Effector CD4-positive, alpha-beta T cell (primary cell): ENCODE data around the gene SDF2.
"Not testable (repeated sequence)": the region's sequence is repeated elsewhere in the genome, so short reads cannot be mapped to it uniquely, and the experiment has no call there.

Experiments used
- DNase-seq: peaks from one replicate; pipeline ENCODE4 v3.0.0-alpha.2; 2020

SDF2 gene

DNA sequence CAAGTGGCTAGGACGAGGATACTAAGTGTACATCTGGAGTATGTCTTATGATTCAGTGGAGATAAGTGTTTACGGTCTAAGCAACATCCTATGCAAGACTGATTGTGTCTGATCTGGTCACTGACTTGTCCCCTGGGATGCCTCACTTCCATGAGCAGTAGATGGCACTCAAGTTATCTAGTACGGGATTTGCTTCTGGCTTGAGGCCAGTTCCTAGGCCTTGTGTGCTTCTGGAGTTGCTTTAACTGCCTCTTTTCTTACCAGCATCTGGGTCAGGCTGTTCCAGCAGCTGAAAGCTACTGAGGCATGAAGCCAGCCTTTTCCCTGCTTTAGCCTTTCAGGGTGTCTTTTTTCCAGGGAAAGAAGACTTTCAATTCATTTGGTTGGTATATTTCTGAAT is 23.3 kb upstream of the SDF2 start:
- no peak for DNase-seq

DNA sequence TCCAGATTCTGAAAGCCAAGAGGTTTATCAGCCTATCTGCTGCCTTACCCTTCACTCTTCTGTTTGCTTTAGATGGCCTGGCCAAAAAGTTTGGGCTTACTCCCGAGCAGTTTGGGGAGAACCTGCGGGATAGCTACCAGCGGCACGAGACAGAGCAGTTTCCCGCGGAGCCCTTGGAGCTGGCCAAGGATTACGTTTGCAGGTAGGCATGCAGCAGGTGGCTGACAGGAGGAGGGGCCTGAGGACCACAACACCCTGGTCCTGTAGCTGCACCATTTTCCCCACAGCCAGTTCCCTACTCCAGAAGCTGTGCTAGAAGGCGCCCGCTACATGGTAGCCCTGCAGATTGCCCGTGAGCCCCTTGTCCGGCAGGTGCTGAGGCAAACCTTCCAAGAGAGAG is 20.9 kb upstream of the SDF2 start:
- DNase-seq = no peak

DNA sequence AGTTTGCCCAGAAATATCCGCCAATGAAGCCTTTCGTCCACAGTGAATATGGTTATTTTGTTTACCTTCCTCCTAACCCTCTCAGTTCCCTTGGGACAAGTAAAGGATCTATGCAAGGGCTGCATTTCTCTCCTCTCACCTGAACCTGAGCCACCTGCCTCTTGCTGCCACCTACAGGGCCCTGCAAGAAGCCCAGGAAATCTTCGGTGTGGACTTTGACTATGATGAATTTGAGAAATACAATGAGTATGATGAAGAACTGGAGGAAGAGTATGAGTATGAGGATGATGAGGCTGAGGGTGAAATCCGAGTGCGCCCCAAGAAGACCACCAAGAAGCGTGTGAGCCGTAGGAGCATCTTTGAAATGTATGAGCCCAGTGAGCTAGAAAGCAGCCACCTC is 14.3 kb upstream of the SDF2 start:
- no peak for DNase-seq

DNA sequence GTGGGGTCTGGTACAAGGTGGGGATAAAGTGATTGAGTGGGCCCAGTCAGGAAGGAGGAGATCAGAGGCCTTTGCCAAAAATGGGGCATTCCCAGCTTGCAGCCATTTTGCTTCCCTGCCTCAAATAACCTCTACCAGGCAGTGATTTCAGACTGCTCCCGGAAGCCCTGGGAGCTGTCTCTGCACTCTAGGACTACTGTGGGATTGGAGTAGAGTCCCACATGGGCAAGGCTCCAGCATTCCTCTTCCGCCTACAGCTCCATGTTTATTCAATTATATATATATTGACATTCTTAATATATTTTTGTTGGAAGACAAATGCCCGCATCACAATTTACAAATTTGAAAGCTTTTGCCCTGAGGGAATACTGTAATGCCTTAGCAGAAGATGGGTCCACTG is 13.8 kb upstream of the SDF2 start:
- no peak for DNase-seq

DNA sequence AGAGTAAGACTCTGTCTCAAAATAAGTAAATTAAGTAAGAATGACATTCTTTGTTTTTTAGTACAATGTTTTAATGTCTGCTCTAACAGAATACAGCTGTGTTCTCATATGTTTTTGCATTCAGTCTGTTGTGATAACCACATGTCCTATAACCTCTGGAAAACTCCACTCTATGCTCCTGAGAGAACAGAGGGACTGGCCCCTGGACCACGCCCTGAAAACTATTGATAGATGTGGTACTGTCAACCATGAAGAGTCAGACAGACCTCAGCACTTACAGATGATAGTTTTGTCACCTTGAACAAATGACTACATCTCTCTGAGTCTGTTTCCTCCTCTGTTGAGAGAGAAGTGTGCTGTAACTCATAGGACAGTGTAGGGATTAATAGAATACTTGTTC is 8.2 kb upstream of the SDF2 start:
- DNase-seq = no peak

DNA sequence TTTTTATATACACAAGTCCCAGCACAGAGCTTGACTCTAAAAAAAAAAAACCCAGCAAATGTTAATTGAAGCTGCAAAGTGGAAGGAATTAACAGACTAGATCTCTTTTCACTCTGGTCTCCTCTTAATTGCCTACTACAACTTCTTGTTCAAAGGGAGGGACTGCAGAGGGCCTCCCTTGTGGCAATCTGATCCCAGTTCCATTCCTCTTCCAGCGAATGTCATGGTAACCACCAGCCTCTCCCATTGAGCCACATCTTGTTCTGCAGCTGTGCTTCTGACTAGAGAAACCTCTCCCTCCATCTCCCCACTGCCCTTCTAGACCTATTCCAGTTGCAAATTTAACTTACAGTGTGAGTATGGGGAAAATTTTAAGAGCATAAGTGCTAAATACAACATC is 6.2 kb upstream of the SDF2 start:
- DNase-seq = no peak

DNA sequence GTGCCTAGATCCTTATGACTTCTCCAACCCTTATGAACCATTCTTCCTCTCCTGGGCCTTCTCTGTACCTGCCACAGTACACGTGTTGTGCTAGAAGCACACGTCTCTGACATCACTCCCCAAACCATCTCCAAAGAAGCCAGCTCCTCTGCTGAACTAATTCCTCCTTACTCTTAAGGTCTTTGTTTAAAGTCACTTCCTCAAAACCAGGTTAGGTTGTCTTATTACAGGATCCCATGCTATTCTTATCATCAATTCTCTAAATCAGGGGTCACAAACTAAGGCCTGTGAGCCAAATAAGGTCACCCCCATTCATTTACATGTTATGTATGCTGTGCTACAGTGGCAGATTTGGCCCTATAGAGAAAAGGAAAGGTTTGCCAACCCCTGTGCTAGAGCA is 4.3 kb upstream of the SDF2 start:
- no peak for DNase-seq

DNA sequence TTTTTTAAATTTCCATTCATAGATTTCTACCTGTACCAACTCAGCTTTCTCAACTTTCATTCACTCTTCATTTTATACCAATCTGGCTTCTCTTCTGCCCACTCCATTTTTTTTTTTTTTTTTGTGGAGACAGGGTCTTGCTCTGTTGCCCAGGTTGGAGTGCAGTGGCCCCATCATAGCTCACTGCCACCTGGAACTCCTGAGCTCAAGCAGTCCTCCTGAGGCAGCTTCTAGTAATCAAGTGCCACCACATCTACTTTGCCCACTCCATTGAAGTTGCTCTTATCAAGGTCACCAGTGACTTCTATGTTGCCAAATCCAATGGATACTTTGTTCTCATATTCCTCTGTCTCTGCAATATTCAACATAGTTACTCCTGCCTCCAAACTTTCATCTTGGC is 2.0 kb upstream of the SDF2 start:
- no peak for DNase-seq

DNA sequence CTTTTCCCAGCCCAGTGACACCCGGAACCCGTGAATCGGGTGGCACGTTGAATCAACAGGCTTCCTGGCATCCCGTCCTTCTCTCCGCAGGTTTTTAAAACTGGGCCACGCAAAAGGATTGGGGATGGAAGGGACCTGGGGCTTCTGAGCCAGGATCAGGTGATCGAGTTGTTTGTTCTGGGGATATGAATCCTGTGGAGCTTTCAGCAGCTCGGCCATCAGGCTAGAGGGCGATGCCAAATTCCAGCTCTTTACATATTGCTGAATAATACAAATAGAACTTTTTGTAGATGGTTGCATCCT is 772 bp upstream of the SDF2 start:
- DNase-seq = no peak

DNA sequence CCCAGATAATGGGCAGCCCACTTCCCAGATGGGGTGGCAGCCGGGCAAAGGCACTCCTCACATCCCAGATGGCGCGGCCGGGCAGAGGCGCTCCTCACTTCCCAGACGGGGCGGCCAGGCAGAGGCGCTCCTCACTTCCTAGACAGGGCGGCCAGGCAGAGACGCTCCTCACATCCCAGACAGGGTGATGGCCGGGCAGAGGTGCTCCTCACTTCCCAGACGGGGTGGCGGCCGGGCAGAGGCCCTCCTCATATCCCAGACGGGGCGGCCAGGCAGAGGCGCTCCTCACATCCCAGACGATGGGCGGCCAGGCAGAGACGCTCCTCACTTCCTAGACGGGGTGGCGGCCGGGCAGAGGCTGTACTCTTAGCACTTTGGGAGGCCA is 2.2 kb downstream of the SDF2 start:
- not testable (repeated sequence) for DNase-seq

DNA sequence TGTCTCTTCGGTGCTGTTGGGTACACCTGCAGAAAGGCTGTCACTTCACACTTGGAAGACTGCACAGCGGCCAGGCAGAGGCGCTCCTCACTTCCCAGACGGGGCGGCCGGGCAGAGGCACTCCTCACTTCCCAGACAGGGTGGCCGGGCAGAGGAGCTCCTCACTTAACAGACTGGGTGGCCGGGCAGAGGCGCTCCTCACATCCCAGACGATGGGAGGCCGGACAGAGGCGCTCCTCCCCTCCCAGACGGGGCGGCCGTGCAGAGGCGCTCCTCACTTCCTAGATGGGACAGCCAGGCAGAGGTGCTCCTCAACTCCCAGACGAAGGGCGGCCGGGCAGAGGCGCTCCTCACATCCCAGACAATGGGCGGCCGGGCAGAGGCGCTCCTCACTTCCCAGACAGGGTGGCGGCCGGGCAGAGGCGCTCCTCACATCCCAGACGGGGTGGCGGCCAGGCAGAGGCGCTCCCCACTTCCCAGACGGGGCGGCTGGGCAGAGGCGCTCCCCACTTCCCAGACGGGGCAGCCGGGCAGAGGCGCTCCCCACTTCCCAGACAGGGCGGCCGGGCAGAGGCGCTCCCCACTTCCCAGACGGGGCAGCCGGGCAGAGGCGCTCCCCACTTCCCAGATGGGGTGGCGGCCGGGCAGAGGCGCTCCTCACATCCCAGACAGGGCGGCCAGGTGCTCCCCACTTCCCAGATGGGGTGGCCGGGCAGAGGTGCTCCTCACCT is 2.8 kb downstream of the SDF2 start:
- not testable (repeated sequence) for DNase-seq

DNA sequence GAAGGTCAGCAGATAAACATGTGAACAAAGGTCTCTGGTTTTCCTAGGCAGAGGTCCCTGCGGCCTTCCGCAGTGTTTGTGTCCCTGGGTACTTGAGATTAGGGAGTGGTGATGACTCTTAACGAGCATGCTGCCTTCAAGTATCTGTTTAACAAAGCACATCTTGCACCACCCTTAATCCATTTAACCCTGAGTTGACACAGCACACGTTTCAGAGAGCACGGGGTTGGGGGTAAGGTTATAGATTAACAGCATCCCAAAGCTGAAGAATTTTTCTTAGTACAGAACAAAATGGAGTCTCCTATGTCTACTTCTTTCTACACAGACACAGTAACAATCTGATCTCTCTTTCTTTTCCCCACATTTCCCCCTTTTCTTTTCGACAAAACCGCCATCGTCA is 3.4 kb downstream of the SDF2 start:
- not testable (repeated sequence) for DNase-seq

DNA sequence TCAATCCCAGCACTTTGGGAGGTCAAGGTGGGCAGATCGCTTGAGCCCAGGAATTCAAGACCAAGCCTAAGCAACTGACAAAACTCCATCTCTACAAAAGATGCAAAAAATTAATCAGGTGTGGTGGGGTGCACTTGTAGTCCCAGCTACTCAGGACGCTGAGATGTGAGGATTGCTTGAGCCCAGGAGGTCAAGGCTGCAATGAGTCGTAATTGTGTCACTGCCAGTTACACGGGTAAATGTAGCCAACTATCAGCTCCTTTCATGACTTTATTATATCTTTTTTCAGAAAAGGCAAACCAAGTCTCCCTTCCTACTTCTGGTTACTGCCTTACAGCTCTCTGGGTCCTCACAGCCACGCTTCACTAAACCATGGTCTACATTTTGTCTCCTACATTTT is 4.0 kb downstream of the SDF2 start:
- no peak for DNase-seq

DNA sequence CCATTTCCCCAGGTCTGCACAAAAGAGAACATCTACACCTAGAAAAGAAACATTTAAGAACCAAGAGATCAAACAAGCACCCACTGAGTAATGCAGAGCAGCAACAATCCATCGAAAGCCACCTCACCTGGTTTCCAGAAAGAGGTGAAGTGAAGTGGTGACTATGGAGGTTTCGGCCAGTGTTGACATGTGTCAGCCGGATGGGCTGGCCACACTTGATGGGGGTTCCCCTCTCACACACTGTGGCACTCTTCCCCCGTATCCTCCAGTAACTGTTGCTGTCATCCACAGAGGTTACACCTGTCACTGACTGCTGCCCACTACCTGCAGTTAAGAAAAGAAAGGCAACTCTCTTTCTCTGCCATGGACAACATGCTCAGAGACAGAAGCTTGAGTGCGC is 6.5 kb downstream of the SDF2 start:
- no peak for DNase-seq

DNA sequence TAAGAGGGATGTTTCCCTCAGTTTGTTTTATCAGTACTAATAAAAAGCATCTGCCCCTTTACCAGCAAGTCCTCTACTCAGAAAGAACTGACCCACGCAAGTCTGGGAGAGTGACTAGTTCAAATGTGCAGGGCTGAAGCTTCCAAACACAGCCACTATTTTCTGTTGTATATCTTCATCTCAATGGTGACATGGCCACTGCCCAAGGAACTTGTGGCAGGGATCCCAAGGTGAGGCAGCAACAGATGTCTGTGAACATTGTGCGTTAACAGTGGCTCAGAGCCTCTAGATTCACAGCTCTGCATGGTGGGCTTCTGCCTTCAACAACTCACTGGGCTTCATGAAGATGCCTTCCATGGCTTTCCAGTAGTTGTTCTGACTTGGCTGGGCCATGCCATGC is 13.0 kb downstream of the SDF2 start:
- DNase-seq = no peak

DNA sequence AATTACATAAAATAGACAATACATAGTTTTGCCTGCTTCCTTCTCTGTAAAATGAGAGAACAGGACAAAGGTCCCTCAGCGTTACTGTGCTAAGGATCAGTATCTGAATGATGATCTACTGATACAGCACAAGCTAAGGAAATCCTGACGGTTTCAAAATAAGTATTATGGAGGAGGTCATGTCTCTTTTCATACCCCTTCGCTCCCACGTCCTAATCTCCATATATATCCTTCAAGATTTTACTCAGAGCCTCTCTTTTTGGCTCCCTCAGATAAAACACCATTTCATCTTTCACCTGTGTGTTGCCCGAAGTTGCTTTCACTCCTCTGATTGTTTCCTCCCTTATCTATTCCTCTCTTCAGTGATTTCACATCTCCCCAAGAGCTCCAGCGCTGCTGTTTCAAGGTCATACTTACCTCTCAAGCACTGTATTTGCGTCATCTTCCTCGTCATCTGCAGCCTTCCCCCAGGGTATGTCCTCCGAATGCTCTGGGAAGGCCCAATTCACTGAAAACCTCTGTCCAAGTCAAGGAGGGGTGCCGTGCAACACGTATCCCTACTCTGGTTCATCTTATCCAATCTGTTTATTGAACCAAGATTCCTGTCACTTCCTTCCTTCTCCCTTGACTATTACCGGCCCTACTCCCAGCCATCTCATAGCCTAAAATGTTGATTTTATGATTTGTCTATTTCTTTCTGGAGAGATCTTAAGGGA is 15.5 kb downstream of the SDF2 start:
- no peak for DNase-seq

DNA sequence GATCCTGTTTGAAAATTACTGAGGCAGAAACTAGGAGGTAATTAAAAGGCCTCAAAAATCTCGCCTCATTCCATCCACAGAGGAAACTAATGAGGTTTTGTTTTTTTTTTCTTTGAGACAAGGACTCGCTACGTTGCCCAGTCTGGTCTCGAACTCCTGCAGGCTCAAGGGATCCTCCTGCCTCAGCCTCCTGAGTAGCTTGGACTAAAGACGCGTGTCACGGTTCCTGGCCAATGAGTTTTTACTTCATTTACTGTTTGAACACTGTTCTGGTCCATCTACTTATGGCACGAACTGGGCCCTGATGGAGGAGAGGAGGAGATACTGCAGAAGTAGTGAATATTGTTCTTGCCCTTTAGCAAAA is 16.1 kb downstream of the SDF2 start:
- DNase-seq = no peak

DNA sequence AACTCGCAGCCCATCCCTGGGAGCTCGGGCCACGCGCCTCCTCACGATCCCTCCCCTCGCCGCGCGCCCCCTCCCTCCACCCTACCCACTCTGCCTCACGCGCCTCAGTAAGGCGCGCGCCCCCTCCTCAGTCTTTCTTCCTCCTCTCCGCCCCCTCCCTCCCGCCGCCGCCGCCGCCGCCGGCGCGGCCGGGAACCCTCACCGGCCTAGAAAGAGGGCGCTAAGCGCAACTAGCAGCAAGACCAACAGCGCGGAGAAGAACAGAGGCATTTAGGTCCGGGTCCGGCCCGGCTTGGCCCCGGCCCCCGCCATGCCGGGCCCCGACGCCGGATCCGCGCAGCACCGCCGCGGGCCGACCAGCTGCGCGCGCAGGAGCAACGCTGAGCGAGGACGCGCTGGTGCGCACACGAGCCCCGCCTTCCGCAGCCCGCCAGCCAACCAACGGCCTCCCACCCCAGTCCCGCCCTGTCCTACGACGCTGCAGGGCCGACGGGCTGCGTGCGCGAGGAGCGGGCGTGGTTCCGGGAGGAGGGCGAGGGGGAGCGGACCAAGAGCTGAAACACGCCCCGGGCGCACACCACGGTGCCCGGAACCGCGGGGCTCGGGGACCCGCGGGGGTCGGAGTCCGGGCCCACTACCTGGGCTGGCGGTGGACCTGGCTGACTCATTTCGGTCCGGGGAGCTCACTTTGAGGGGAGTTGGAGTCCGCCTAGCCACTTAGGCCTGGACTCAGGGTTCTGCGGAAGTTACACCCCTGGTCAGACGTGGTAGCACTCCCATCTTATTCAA is 16.7 kb downstream of the SDF2 start, which contains the start of gene BLTP2:
TSS of gene BLTP2 (minus strand) at position 372 of the 789 bp plus-strand sequence. CDS start at position 270, 102 bp downstream.
- DNase-seq = peak; percentile 93

DNA sequence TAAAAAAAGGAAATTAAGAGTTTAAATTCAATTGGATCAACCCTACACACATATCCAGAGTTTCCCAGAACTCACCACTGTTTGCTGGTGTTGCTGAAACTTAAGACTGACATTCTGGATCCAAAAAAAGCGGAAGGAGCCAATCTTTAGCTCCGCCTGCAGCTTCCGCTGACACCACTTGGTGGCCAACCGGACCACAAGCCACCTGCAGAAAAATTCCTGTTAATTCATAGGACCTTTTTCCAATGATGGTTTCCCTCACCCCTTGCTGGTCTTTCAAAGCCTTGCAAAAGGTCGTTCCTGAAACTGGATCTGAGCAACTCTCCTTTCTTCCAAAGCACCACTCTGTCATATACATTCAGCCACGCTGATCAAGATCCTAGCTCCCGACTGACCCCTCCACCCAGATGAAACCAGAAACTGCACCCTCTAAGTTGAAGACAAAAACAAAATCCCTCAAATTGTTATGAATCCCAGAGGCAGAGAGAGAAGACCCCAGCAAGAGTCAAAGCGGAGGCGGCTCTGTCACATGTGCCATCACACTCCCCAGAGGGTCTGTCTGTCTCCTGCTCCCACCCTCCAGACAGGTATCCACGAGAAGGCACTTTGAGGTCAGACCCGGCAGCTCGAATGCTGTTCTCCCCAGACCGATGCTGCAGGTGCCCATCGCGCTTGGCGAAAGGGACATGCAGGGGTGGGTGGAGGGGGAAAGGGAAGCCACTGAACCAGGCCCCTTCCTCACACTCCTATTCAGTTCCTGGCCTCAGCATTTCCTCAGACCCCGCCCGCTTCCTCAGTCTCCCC is 17.5 kb downstream of the SDF2 start:
- DNase-seq = no peak

DNA sequence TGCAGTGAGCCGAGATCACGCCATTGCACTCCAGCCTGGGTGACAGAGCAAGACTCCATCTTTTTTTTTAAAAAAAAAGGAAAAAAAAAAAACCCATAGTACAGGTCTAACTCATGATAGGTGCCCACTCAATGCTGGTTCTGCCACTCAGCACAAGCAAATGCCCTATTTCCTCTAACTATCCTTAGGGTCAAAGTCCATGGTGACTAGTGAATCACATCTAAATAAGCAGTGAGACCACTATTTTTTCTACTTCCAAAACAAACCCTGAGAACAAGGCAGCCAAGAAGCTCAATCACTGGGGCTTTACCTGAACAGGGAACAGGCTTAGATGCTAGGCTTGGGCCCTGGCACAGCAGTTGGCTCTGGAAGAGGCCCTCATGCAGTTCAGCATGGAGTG is 20.1 kb downstream of the SDF2 start:
- no peak for DNase-seq

DNA sequence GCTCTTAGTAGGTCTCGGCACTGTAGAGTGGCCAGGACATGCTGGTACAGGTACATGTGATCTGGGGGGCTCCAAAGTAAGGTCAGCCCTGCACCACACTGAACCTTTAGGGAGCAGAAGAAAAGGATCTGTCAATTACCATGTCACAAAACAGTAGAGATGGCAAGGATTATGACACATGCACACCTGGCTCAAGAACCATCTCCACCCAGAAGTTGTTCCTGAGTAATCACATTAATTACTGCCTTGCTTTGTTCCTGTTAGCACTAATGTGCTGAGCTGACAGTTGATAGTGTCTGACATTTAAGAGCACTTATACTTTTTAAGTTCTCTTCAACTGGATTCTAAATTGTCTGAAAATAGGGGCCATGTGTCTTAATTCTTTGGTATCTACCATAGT is 26.2 kb downstream of the SDF2 start:
- no peak for DNase-seq

DNA sequence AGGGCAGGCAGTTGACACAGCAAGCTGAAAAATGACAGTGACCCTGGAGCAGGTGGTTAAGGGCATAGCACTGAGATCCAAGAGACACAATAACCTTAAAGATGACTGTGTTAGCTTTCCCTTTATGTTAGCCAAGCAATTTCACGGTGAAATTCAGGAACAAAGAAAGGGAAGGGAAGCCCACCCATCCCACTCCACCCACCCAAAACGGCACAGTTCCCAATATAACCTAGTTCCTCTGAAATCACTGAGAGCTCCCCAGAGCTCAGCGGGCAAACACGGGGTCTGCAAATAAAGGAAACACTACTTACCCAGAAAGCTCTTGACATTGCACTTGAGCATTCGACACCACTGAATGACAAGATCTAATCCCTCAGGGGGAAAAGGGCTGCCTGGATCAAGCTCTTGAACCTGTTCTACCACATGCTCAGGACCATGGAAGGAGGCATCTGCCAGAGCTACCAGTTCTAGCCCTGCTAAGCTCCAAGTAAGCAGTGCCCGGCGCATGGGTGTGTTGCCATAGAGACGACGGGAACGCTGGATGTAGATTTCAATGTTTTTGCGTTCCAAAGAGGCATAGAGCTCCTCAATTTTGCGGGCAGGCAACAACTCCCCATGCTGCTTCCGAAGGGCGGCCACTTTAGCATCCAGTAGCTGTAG is 27.4 kb downstream of the SDF2 start:
- DNase-seq = no peak

DNA sequence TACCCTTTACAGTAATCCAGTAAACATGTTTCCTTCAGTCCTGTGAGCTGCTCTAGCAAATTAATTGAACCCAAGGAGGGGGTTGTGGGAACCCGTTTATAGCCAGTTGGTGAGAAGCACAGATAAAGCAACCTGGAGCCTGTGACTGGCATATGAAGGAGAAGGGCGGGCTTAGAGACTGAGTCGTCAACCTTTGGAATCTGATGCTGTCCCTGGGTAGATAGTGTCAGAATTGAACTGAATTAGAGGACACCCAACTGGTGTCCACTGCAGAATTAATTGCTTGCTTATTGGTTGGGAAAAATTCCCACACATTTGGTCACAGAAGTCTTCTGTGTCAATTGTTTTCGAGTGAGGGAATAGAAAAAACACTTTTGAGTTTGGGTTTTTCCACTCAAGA is 34.9 kb downstream of the SDF2 start:
- DNase-seq = no peak
